WTC11 (cell line): ENCODE results near the gene SETD1A.

Experiments
- CBFB ChIP-seq: sonication (generic); formaldehyde crosslinking; IDR thresholded peaks from 2 replicates; pipeline ENCODE4 v1.8.1; 2022; ENCODE audit warnings: mild to moderate bottlenecking, low read depth, missing genetic modification reagents
- ERG ChIP-seq: fragments of 250-450 bp; sonication (Bioruptor Pico); IDR thresholded peaks from 2 replicates; pipeline ENCODE4 v1.8.0; 2021; ENCODE audit warnings: mild to moderate bottlenecking
- JUN ChIP-seq: sonication (generic); formaldehyde crosslinking; IDR thresholded peaks from 2 replicates; pipeline ENCODE4 v1.8.0; 2023; ENCODE audit warnings: mild to moderate bottlenecking, missing genetic modification reagents
- MYBL2 ChIP-seq: sonication (generic); formaldehyde crosslinking; IDR thresholded peaks from 2 replicates; pipeline ENCODE4 v1.8.1; 2023; ENCODE audit warnings: mild to moderate bottlenecking, moderate library complexity, missing genetic modification reagents
- NFE2L1 ChIP-seq: sonication (generic); formaldehyde crosslinking; IDR thresholded peaks from 2 replicates; pipeline ENCODE4 v1.8.1; 2023; ENCODE audit warnings: missing genetic modification reagents
- NFYB ChIP-seq: sonication (generic); formaldehyde crosslinking; conservative IDR thresholded peaks from 2 replicates; pipeline ENCODE4 v1.8.0; 2022; ENCODE audit warnings: low read depth, missing genetic modification reagents
- SMAD3 ChIP-seq: sonication (generic); formaldehyde crosslinking; IDR thresholded peaks from 2 replicates; pipeline ENCODE4 v1.8.0; 2022; ENCODE audit warnings: missing genetic modification reagents, mild to moderate bottlenecking, borderline replicate concordance
- SMAD4 ChIP-seq: sonication (generic); formaldehyde crosslinking; IDR thresholded peaks from 2 replicates; pipeline ENCODE4 v1.8.0; 2022; ENCODE audit warnings: mild to moderate bottlenecking, missing genetic modification reagents
- TEAD4 ChIP-seq: sonication (generic); formaldehyde crosslinking; IDR thresholded peaks from 2 replicates; pipeline ENCODE4 v1.8.0; 2022; ENCODE audit warnings: mild to moderate bottlenecking, missing genetic modification reagents
- ZNF671 ChIP-seq: fragments of 250-450 bp; sonication (Bioruptor Pico); IDR thresholded peaks from 2 replicates; pipeline ENCODE4 v1.8.0; 2021; ENCODE audit warnings: mild to moderate bottlenecking
- TF ChIP-seq, protein P1 (sequence below): fragments of 200-600 bp; IDR thresholded peaks from 2 replicates; pipeline ENCODE4 v1.8.0; 2022; ENCODE audit warnings: antibody characterized with exemption
- TF ChIP-seq, protein P2 (sequence below): sonication (generic); formaldehyde crosslinking; IDR thresholded peaks from 2 replicates; pipeline ENCODE4 v1.8.1; 2023; ENCODE audit warnings: mild to moderate bottlenecking, missing genetic modification reagents, moderate library complexity
- TF ChIP-seq, protein P3 (sequence below): fragments of 250-450 bp; sonication (Bioruptor Pico); IDR thresholded peaks from 2 replicates; pipeline ENCODE4 v1.9.0; 2021; ENCODE audit warnings: moderate library complexity, mild to moderate bottlenecking, inconsistent platforms, borderline replicate concordance
- TF ChIP-seq, protein P4 (sequence below): sonication (generic); formaldehyde crosslinking; IDR thresholded peaks from 2 replicates; pipeline ENCODE4 v1.8.1; 2022; ENCODE audit warnings: low read depth, mild to moderate bottlenecking, moderate library complexity, missing genetic modification reagents, borderline replicate concordance

GRCh38 chr16:30942426-30942806 lies 15.1 kb upstream of the SETD1A start:
- TF ChIP-seq, protein P1, sequence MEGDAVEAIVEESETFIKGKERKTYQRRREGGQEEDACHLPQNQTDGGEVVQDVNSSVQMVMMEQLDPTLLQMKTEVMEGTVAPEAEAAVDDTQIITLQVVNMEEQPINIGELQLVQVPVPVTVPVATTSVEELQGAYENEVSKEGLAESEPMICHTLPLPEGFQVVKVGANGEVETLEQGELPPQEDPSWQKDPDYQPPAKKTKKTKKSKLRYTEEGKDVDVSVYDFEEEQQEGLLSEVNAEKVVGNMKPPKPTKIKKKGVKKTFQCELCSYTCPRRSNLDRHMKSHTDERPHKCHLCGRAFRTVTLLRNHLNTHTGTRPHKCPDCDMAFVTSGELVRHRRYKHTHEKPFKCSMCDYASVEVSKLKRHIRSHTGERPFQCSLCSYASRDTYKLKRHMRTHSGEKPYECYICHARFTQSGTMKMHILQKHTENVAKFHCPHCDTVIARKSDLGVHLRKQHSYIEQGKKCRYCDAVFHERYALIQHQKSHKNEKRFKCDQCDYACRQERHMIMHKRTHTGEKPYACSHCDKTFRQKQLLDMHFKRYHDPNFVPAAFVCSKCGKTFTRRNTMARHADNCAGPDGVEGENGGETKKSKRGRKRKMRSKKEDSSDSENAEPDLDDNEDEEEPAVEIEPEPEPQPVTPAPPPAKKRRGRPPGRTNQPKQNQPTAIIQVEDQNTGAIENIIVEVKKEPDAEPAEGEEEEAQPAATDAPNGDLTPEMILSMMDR, result no peak
- no peak for TF ChIP-seq NFYB (CRISPR knock-in tag)
- TF ChIP-seq, protein P2, sequence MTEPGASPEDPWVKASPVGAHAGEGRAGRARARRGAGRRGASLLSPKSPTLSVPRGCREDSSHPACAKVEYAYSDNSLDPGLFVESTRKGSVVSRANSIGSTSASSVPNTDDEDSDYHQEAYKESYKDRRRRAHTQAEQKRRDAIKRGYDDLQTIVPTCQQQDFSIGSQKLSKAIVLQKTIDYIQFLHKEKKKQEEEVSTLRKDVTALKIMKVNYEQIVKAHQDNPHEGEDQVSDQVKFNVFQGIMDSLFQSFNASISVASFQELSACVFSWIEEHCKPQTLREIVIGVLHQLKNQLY, result no peak
- TF ChIP-seq NFE2L1 (CRISPR knock-in tag), result no peak
- no peak for TF ChIP-seq SMAD4 (CRISPR knock-in tag)
- TF ChIP-seq, protein P3, sequence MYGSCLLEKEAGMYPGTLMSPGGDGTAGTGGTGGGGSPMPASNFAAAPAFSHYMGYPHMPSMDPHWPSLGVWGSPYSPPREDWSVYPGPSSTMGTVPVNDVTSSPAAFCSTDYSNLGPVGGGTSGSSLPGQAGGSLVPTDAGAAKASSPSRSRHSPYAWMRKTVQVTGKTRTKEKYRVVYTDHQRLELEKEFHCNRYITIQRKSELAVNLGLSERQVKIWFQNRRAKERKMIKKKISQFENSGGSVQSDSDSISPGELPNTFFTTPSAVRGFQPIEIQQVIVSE, result no peak
- TF ChIP-seq SMAD3 (CRISPR knock-in tag), result no peak
- TF ChIP-seq TEAD4 (CRISPR knock-in tag), result no peak
- TF ChIP-seq MYBL2 (CRISPR knock-in tag), result no peak
- no peak for TF ChIP-seq CBFB (CRISPR knock-in tag)
- TF ChIP-seq, protein P4, sequence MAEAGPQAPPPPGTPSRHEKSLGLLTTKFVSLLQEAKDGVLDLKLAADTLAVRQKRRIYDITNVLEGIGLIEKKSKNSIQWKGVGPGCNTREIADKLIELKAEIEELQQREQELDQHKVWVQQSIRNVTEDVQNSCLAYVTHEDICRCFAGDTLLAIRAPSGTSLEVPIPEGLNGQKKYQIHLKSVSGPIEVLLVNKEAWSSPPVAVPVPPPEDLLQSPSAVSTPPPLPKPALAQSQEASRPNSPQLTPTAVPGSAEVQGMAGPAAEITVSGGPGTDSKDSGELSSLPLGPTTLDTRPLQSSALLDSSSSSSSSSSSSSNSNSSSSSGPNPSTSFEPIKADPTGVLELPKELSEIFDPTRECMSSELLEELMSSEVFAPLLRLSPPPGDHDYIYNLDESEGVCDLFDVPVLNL (CRISPR knock-in tag), result no peak
- no peak for TF ChIP-seq ERG (CRISPR knock-in tag)
- no peak for TF ChIP-seq JUN (CRISPR knock-in tag)
- no peak for TF ChIP-seq ZNF671 (CRISPR knock-in tag)
